GM12891 (cell line): Measurements from ENCODE around the gene RASA4B.
"Not testable (repeated sequence)": the region's sequence is repeated elsewhere in the genome, so short reads cannot be mapped to it uniquely, and the experiment has no call there.

Source experiments
- PAX5 ChIP-seq: IDR thresholded peaks from 2 replicates; pipeline ENCODE4 v1.6.1; 2011; ENCODE audit warnings: low read length, moderate library complexity, mild to moderate bottlenecking; ENCODE audit not compliant: insufficient read depth, severe bottlenecking
- POLR2A ChIP-seq: IDR thresholded peaks from 2 replicates; pipeline ENCODE4 v1.6.1; 2011; ENCODE audit warnings: low read depth, low read length, control low read depth
- POLR2AphosphoS5 ChIP-seq: IDR thresholded peaks from 2 replicates; pipeline ENCODE4 v1.6.1; 2011; ENCODE audit warnings: low read depth, low read length, control low read depth
- SPI1 ChIP-seq: IDR thresholded peaks from 2 replicates; pipeline ENCODE4 v1.6.1; 2011; ENCODE audit warnings: low read depth, low read length, control low read depth
- TAF1 ChIP-seq: IDR thresholded peaks from 2 replicates; pipeline ENCODE4 v1.6.1; 2011; ENCODE audit warnings: low read depth, low read length, control low read depth

- not testable (repeated sequence) for TF ChIP-seq POLR2A, POLR2AphosphoS5, TAF1, PAX5, SPI1
These were observed 626 bp downstream of the RASA4B start for GRCh38 chr7:102516951-102517350.
